ENCODE measurements around the gene CKS1B. TPM values are rescaled to one million over a fixed set of nuclear protein-coding genes. Genes with fewer than 3 reads are reported as not detected.
A peak's percentile ranks its signal among the peaks of the same experiment; 100 is the strongest.

The CKS1B gene
- total RNA-seq, 1 experiment from 2014 or later = 295 TPM

DNA sequence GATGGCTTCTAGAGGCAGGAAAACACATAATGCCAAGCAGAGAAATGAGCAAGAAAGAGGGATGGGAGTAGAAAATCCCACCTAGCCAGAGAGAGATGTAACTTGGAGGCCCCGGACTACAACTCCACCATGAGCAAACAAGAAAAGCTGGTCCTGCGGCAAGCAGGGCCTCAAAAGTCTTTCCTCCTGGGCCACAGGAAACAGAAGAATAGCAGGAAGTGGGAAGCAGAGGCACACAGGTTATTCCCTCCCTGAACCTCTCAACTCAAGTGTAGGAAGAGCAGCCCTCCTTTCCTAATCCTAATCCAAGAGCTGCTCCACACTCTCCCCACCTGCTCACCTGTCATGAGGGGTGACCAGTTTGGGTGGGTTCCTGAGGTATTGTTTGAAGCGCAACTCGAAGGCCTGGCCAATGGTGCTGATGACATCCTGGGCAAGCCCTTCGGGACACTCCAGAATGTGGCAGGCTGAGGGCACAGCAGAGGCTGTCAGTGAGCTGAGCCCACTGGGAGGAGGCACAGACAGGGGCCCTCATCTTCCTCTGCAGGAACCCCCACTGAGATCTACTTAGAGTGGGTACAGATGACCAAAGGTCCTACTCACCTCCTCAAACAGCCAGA, 7.0 kb upstream of the CKS1B start:
- CTCF ChIA-PET = no interaction called here
- peaks cover 59% of the 10 kb centered on the region for H3K36me3 ChIP-seq (ENCODE audit: insufficient read depth, low read length, poor library complexity, severe bottlenecking)
- POLR2A ChIA-PET (ENCODE audit: low non-redundant PET) = no interaction called here
- intact Hi-C loops (cut with micrococcal nuclease; ENCODE audit: unreplicated experiment) = no loop called here
- no peak for DNase-seq (ENCODE audit: low spot score)
- no peaks in the 10 kb centered on the region for H3K27me3 ChIP-seq (replicated peaks; ENCODE audit: insufficient read depth, low read depth, low read length, poor library complexity)
- H3K4me1 ChIP-seq (ENCODE audit: insufficient read depth, low read length, poor library complexity, severe bottlenecking) = peaks cover 44% of the 10 kb centered on the region
- TF ChIP-seq EZH2 (IDR thresholded peaks at IDR 0.05; ENCODE audit: borderline replicate concordance, low read depth, low read length, poor library complexity, severe bottlenecking) (no peak), CTCF (conservative IDR thresholded peaks at IDR 0.05; ENCODE audit: low read depth, low read length) (no peak)
- no peaks in the 10 kb centered on the region for H3K9me3 ChIP-seq (ENCODE audit: low read depth, low read length, poor library complexity, severe bottlenecking)
- BruUV-seq (replicated peaks) = no TSS peak
- peak overlapping the region; percentile 96 for H3K27ac ChIP-seq (ENCODE audit: low read depth, low read length, poor library complexity, severe bottlenecking)
- H3K4me3 ChIP-seq (ENCODE audit: low read depth, low read length, poor library complexity, severe bottlenecking) = no peak overlapping the region

GRCh38 chr1:154968731-154969130, 5.8 kb upstream of the CKS1B start:
- no peak for TF ChIP-seq CTCF (conservative IDR thresholded peaks at IDR 0.05; ENCODE audit: low read depth, low read length)
- no peak for TF ChIP-seq EZH2 (IDR thresholded peaks at IDR 0.05; ENCODE audit: borderline replicate concordance, low read depth, low read length, poor library complexity, severe bottlenecking)
- Histone ChIP-seq H3K27ac (ENCODE audit: low read depth, low read length, poor library complexity, severe bottlenecking) (peak overlapping the region; percentile 96), H3K27me3 (replicated peaks; ENCODE audit: insufficient read depth, low read depth, low read length, poor library complexity) (no peaks in the 10 kb centered on the region), H3K36me3 (ENCODE audit: insufficient read depth, low read length, poor library complexity, severe bottlenecking) (peaks cover 46% of the 10 kb centered on the region), H3K4me1 (ENCODE audit: insufficient read depth, low read length, poor library complexity, severe bottlenecking) (peaks cover 50% of the 10 kb centered on the region), H3K4me3 (ENCODE audit: low read depth, low read length, poor library complexity, severe bottlenecking) (peak overlapping the region; percentile 70), H3K9me3 (ENCODE audit: low read depth, low read length, poor library complexity, severe bottlenecking) (no peaks in the 10 kb centered on the region)
- DNase-seq (ENCODE audit: low spot score) = peak; percentile 63
- ChIA-PET CTCF (interaction anchor here (0.5 kb wide), 1 partner anchor 42 kb away, joined by 3 read pairs; no protein-coding TSS in a partner anchor), POLR2A (ENCODE audit: low non-redundant PET) (no interaction called here)
- intact Hi-C loops (cut with micrococcal nuclease; ENCODE audit: unreplicated experiment) = no loop called here
- BruUV-seq (replicated peaks) = no TSS peak

- Histone ChIP-seq H3K4me1 (ENCODE audit: insufficient read depth, low read length, poor library complexity, severe bottlenecking) (peaks cover 50% of the 10 kb centered on the region), H3K36me3 (ENCODE audit: insufficient read depth, low read length, poor library complexity, severe bottlenecking) (peaks cover 43% of the 10 kb centered on the region), H3K27me3 (replicated peaks; ENCODE audit: insufficient read depth, low read depth, low read length, poor library complexity) (no peaks in the 10 kb centered on the region), H3K9me3 (ENCODE audit: low read depth, low read length, poor library complexity, severe bottlenecking) (no peaks in the 10 kb centered on the region), H3K27ac (ENCODE audit: low read depth, low read length, poor library complexity, severe bottlenecking) (peak overlapping the region; percentile 96), H3K4me3 (ENCODE audit: low read depth, low read length, poor library complexity, severe bottlenecking) (peak overlapping the region; percentile 70)
- BruUV-seq (replicated peaks) = no TSS peak
- no peak for TF ChIP-seq EZH2 (IDR thresholded peaks at IDR 0.05; ENCODE audit: borderline replicate concordance, low read depth, low read length, poor library complexity, severe bottlenecking)
- no peak for TF ChIP-seq CTCF (conservative IDR thresholded peaks at IDR 0.05; ENCODE audit: low read depth, low read length)
- ChIA-PET POLR2A (ENCODE audit: low non-redundant PET) (interaction anchor here (0.7 kb wide), 1 partner anchor 39 kb away, joined by 22 read pairs; no protein-coding TSS in a partner anchor), CTCF (interaction anchor here (0.5 to 2.2 kb wide), 3 partner anchors 14 to 42 kb away, joined by 3 to 9 read pairs (median 5); partner anchors contain the start of gene PBXIP1)
- no peak for DNase-seq (ENCODE audit: low spot score)
- intact Hi-C loops (cut with micrococcal nuclease; ENCODE audit: unreplicated experiment) = no loop called here
These were observed 5.2 kb upstream of the CKS1B start for GRCh38 chr1:154969246-154969645.
